SW480 (cell line): Measurements from ENCODE around the gene UBE2D4.
A peak's percentile ranks its signal among the peaks of the same experiment; 100 is the strongest.
"Not testable (repeated sequence)": the region's sequence is repeated elsewhere in the genome, so short reads cannot be mapped to it uniquely, and the experiment has no call there.

ENCODE experiments used
- DNase-seq: peaks from one replicate; pipeline ENCODE4 v3.0.0-alpha.2; 2016; ENCODE audit warnings: low spot score

The UBE2D4 gene

DNA sequence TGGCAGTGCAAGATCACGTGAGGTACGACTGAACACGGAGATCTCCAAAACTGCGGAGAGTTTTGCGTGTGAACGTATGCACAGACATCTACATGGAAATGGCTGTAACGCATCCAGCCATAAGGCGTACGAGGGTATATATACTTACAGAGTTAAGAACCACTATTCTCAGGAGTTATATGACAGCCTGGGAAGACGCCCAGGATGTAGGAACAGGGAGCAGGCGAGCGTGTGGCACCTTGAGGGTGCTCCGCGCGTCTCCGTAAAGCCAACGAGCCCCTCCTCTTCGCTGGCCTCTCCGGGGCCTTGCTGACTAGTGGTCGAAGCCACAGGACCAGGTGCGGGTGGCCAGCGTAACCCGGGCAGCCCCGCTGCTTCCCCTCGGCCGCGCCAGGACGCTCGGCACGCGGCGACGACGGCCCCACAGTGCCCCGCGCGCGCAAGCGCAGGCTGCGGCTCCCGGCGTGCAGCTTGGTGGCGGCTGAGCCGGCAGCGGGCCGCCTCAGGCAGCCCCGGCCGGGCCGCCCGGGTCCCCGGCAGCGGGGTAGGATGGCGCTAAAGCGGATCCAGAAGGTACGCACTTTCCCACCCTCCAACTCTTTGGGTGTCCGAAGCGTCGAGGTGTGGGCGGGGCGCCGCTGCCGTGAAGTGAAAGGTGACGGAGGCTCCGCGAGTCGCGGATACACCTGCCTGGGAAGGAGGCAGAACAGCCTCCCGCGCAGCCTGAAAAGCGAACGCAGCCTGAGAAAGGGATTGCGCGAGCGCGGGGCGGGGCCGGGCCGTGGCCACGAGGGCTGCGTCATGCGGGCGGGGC, at the start of gene UBE2D4:
Gene UBE2D4, plus strand, starts transcription at position 453 of the 814 bp plus-strand sequence. Its CDS starts 97 bp downstream, at position 550.
- peak; percentile 91 for DNase-seq

DNA sequence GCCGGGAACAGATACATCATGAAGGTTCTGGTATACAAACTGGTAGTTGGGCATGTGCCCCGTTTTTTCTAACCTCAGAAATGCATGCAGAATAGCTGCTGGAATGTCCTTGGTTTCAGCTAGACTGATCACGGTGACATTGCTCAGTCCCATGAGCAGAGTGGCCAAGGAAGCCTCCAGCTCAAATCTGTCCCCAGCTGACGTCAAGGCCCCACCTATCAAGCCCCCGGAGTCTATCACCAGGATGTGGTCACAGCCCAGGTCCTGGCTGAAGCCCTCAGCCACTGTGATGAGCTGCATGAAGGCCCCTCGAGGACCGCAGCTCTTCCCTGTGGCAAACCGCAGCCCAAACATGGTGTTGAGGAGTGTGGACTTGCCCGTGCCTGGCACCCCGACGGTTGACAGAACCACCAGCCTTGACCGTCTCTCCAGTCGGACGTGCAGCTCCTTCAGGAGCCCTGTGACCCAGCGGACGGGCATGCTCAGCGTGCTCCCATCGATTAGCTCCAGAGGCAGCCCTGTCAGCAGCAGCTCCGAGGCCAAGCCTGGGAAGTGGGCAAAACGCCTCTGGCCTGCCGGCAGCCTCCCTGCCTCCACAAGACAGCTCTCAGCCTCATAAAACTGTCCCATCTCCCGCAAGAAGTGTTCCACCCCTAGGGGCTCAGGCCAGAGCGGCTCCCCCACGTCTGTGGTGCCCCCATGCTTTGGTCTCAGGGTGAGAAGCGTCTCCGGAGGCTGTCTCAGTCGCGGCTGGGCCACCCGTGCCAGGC, 49.1 kb upstream of the UBE2D4 start:
- no peak for DNase-seq

DNA sequence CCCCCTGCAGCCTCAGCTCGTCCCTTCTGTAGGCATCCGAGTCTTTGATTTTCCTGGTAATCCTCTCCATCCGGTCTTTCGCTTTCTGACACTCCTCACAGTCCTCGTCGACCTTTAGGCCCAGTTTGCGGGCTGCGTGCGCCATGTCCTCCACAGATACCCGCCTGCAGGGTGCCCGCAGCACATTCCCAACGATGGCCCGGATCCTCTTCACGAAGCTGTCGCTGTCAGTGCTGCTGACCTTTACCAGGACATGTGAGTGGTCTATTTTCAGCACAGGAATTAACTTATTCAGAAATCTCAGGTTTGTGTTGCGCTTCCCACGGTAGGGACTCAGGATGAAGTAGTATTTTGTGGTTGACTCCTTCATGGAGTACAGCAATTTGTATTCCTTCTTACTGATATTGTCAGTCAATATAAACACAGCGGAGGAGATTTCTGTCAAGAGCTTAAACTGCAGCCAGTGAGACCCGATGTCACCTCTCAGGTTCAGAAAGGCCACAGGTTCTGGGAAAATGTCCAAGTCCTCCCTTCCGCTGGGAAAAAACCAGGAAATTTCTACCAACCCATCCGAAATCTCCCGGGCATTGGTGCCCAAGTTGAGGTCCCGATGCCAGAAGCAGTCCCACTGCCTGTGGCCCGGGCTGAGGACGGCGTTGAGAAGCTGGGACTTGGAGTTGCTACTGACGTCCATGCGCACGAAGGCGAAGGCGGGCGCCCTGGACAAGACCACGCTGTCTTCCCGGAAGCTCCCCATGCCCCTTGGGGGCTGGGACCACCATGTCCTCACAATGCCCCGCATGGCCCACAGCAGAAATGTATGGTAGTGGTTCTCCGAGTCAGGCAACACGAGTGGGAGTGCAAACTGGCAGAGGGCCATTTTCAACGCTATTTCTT, 48.0 kb upstream of the UBE2D4 start:
- no peak for DNase-seq

DNA sequence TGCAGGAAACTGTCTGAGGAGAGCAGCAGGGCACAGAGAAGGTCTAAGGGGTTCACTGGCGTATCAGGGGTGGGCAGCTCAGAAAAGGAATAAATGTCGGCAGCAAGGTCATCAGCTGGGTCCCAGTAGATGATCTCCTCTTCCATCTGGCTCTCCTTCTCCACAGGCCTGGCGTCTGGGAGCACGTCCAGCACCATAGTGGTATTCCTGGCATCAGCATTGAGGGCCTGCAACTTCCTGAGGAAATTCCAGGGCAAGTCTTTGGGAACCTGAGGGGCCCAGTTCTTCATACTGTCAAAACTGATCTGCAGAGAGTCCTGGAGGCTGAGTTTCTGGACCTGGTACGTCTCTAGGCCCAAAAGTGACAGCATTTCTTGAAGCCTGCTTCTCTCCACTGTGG, 47.4 kb upstream of the UBE2D4 start:
- no peak for DNase-seq

DNA sequence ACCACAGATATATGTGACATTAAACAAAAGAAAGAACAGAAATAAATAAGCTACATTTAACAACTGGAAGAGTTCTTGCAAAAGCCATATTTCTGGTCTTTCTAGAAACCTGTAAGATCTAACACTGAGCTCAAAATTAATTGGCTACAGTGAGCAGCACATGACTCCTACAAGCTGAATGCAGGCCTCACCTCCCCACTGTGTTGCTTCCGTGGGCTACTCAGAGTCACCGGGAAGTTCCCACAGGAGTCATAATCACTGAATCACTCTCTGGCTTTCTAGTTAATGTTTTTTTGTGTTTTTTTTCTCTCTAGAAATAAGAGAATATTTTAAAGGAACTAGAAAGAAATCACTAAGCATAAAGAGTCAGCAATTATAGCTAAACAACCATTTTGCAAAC, 46.8 kb upstream of the UBE2D4 start:
- no peak for DNase-seq

DNA sequence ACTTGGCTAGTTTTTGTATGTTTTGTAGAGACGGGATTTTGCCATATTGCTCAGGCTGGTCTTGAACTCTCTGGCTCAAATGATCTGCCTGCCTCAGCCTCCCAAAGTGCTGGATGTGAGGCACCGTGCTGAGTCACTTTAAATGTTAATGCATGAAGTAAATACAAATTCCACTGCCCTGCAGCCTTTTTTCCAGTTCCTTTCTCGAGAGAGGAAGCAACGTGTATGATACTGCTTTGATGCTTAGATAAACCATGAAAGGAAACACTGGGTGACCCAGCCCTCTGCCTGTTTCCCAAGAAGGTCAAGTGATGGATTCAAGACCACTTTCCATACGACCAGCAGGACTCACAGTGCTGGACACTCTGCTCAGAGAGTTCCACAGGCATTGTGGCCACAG, 45.6 kb upstream of the UBE2D4 start:
- DNase-seq, result no peak

DNA sequence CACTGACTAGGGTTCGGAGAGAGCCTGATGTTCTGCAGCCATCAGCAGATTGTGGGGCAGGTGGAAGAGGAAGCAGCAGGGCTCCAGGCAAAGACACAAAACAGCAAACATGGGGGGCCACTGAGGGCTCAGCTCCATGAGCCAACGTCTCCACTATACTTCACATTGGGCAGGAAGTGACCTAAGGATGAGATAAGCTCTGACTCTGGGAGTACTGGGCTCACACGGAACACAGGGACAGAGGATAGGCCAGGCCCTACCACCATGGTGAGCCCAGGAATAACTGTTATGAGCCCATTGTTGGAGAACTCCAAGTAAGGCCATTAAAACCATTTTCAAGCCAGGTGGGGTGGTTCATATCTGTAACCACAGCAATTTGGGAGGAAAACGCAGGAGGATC, 42.0 kb upstream of the UBE2D4 start:
- DNase-seq, result no peak

DNA sequence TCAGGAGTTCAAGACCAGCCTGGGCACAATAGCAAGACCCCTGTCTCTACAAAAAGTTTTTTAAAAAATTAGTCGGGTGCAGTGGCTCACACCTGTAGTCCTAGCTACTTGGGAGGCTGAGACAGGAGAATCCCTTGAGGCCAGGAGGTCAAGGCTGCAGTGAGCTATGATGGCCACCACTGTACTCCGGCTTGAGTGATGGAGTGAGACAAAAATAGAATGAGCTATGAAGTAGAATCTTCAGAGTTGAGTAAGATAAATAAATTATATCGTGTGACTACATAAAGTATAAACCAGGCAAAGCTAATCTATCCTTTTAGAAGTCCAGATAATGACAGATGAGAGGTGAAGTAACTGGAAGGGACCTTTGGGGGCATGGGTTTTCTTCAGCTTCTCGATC, 41.6 kb upstream of the UBE2D4 start:
- no peak for DNase-seq

DNA sequence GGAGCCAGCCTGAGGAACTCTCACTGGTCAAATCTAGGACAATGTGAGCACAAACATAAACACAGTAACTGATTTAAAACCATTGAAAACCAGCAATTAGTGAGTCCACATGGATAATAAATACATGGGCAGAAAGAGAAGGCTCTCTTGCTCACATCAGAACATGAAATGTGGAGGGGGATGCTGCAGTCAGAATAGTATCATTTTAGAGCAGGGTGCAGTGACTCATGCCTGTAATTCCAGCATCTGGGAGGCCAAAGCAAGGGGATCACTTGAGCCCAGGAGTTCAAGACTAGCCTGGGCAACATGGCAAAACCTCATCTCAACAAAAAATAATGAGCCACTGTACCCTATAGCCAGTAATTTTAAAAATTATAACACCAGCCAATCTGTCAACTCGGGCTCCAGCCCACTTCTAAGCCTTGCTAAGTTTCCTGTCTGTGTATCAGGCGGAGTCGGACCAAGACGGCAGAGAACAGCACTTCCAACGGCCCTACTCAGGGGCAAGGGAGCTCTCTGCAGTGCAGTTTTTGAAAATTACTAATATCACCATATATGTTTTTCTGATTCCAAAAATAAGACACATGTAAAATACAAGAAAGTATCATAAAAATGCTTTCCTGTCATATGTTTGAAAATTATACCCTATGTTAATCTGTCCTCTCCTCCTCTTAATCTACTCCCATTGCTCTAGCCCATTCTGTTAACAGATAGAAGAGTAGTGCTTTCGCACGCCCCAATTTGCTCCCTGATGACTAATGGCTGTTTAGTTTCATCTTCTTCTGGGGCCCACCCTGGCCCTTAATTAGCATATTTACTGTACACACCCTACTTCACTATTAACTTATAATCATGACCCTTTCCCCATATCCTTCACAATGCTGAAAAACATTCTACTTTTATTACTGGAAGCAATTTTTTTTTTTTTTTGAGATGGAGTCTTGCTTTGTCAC, 37.0 kb upstream of the UBE2D4 start:
- no peak for DNase-seq

DNA sequence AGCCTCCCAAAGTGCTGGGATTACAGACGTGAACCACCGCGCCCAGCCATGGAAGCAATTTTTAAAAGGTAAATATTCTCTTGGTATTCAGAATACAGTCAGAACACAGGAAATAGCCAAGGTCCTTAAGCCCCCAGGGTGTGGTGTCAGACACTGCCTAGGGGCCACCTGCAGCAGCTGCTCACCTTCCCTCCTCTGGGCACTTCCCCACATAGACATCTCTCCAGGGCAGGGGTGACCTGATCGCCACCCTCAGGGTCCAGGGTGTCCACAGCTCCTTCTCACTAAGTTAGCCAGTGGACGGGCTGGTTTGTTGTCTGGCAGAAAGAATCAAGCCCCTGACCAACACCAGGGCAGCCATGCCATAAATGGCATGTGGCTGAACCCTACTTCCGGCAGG, 35.8 kb upstream of the UBE2D4 start:
- no peak for DNase-seq

DNA sequence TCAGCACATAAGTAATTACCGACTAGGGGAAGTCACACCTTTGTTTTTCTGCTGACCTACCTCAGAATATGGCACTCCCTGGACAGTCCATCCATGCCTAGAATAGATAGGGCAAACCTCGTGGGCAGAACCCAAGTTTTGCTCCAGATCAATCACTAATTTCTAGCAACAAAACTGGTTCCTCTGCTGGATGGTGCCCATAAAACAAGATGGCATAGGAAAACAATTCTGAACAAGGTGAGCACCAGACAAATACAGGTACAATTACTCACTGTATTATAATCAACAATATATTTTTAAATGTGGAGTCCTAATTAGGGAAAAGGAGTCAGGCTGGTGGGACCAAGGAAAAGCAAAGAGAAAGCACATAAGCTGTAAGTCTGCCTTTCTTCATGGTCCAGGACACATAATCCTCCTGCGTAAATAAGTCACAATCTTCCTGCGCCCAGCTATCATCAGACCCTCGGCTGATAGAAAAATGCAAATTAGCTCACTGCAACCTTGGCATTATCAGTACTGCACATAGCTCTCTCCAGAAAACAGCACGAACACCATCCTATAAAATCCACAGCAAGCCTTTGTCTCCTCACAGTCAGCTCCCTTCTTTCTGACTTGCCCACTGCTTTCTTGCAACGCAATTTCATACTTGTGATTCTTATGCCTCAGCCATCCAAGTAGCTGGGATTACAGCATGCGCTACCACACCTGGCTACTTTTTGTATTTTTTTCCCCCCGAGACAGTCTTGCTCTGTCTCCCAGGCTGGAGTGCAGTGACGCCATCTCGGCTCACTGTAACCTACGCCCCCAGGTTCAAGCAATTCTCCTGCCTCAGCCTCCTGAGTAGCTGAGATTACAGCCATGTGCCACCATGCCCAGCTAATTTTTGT, 34.9 kb upstream of the UBE2D4 start:
- no peak for DNase-seq

DNA sequence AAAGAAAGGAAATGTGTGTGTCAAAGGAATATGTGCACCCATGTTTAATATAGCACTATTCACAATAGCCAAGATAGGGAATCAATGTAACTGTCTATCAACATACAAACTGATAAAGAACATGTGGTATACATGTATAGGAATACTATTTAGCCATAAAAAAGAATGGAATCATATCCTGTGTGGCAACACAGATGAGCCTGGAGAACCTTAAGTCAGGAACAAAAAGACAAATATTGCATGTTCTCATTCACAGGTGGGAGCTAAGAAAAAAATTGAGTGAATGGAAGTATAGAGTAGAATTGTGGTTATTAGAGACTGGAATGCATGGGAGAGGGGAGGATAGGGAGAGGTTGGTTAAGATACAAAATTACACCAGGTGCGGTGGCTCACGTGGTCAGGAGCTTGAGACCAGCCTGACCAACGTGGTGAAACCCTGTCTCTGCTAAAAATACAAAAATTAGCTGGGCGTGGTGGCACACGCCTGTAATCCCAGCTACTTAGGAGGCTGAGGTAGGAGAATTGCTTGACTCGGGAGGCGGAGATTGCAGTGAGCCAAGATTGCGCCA, 30.3 kb upstream of the UBE2D4 start:
- DNase-seq, result no peak

DNA sequence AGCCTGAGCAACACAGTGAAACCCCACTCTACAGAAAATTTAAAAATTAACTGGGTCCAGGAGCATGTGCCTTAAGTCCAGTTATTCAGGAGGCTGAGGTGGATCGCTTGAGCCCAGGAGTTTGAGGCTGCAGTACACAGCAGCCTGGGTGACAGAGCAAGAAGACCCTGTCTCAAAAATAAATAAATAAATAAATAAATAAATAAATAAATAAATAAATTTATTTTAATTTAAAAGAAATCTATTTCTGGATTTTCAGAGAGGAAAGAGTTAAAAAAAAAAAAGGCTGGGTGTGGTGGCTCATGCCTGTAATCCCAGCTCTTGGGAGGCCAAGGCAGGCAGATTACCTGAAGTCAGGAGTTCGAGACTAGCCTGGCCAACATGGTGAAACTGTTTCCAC, 27.7 kb upstream of the UBE2D4 start:
- DNase-seq, result not testable (repeated sequence)

DNA sequence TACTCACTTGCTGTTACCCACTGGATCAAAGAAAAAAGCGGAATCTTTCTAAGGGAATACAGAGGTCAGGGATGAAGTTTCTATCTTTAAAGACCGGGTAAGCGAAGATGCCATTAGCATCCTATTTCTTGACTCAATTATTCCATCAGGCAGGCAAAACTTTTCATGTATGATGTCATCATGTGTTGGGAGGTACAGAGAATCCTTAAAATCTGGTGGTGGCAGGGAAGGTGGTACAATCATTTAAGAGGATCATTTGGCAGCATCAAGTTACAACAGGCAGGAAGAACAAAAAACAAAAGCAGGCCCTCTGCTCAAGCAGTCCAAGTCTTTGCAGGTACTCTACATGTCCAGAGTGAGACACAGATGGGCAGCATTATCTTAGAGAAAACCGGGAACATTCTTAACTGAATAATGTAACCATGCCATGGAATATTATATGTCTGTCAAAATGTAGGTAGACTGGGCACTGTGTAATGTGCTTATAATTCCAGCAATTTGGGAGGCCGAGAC, 23.6 kb upstream of the UBE2D4 start:
- DNase-seq, result no peak

DNA sequence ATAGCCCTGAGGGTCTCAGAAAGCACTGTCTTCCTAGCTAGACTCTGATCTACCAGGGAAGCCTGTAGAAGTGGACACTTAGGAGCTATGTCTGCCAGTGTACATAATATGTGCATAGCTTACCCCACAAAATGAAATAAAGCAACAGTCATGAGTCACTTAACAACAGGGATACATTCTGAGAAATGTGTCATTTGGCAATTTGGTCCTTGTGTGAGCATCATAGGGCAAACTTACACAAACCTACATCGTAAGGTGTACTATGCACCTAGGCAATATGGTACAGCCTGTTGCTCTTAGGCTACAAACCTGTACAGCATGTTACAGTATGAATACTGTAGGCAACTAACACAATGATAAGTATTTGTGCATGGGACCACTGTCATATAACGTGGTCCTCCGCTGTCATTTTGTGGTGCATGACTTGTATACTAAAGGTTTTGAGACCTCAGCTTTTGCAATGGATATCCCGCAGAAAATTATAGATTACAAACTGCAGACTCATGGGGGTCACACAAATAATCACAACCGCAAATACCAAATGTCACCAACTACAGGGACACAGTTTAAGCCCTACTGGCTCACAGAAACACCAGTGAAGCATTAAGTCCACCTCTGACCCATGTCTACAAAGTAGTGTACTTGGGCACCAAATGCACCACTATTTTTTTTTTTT, 21.6 kb upstream of the UBE2D4 start:
- DNase-seq, result peak; percentile 21

DNA sequence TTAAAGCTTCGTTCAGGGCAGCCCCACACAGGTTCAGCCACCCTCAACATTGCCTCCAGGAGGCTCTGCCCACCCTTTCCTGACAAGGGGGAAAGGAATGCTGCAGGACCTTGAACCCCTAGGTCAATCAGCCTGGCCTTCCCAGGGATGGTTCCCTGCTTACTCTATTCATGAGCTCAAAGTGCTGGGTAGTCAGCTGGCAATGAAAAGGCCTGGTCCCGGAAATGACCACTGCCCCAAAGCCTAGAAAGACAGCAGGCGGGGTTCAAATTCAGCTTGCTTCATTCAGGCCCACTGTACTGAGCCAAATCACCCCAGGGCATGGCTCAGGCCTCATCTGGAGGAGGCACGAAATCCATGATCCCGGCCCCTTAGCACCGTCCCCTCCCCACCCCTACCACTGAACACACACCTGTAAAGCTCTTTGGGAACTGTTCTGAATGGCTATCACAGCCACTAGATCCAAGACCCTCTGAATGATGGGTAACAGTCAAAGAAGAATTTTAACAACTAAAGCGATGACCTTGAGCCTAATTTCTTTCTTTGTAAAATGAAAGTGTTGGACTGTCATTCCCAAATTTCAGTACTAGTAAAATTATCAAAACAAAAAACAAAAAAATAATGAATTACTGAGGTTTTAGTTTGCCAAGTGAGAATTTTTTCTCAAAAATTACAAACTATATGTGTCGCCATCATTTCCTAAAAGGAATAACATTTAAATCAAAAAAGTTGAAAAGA, 20.9 kb upstream of the UBE2D4 start:
- DNase-seq, result peak; percentile 86

DNA sequence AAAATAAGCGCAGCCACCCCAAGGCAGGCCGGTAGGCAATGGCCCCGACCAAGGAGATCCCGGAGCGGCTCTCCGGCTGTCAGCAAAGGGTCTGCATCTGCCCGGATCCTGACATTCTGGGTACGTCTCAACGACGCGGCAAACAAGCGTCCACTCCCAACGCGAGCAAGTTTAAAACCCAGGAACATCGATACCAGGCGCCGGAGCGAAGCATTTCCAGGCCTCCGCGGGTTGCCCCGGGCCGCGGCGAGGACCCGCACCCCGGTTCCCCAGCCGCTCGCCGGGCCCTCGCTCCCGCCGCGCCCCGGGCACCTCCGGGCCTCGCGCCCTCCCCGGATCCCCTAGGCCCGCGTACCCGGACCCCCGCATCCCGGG, 20.3 kb upstream of the UBE2D4 start:
- DNase-seq, result peak; percentile 56

DNA sequence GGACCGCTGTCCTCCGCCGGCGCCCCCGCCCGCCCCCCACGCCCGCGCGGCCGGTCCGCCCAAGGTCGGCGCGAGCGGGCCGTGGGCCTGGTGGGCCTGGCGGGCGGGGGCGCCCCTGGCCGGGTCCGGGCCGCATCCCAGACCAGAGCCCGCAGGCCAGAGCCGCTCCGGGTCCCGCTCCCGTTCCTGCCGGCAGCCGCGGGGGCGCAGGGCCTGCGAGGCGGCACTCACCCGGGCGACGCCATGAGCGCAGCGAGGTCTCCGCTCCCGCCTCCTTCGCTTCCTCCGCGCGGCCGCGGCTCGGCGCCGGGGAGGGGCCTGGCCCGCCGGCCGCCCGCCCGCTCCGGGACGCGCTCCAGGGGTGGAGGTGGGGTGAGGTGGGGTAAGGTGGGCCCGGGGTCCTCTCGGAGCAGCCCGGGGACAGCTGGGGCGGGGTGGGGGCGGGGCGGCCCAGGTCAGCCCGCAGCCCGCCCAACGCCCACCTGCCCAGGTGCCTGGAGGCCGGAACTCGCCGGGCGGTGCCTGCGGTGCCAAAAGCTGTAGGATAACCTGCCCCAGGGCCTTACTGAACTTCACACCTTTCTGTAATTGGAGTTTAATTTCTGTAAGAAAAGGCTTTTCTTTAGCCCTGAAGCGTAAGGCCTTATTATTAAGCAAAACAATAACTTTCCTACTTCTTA, 19.8 kb upstream of the UBE2D4 start, which contains the start of gene URGCP:
Gene URGCP, minus strand, starts transcription at position 266 of the 680 bp plus-strand sequence. Its CDS starts 21 bp downstream, at position 245.
- DNase-seq, result peak; percentile 56
